ENCODE results near the gene TIMM17B. TPM values are rescaled to one million over a fixed set of nuclear protein-coding genes. Genes with fewer than 3 reads are reported as not detected.
"Not testable (repeated sequence)": the region's sequence is repeated elsewhere in the genome, so short reads cannot be mapped to it uniquely, and the experiment has no call there.

The TIMM17B gene
- total RNA-seq, 3 donors from 2014 or later (not counting 1 experiment from before 2014, with no cell fraction given) = 40.3 to 45.6 (median 44.5) TPM

DNA sequence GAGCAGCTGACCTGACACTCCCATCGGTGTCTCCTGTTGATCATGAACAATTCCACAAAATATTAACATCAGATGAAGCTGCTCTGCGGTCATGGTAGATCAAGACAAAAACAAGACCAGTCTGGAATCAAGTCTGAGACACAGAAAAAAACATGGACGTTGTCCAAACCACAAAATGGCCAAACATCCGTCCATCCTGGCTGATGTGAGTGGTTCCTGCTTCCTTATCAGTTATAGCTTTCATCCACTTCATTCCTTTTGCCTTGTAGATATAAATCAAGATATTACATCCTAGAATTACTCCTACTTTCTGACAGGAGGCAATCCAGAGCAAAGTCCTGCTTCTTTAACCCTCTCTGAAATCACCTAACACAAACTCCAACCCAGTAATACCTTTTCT, 33.4 kb downstream of the TIMM17B start:
- H3K4me3 ChIP-seq (ENCODE audit: low read length) = no peak overlapping the region
- Mint-ChIP-seq H3K36me3 (no peaks in the 10 kb centered on the region), H3K27ac (no peak overlapping the region), H3K9me3 (no peaks in the 10 kb centered on the region), H3K27me3 (ENCODE audit: low read depth in 2 of 2) (peaks cover 0 to 33% of the 10 kb centered on the region in 2 donors), H3K4me3 (no peak overlapping the region), H3K4me1 (no peaks in the 10 kb centered on the region)
- intact Hi-C loops (cut with micrococcal nuclease) = no loop called here
- H3K27me3 ChIP-seq (ENCODE audit: control insufficient read depth, insufficient read depth, low read length) = no peaks in the 10 kb centered on the region
- no peak for ATAC-seq
- no peaks in the 10 kb centered on the region for H3K4me1 ChIP-seq (ENCODE audit: control insufficient read depth, insufficient read depth, low read length)
- TF ChIP-seq, protein P1, sequence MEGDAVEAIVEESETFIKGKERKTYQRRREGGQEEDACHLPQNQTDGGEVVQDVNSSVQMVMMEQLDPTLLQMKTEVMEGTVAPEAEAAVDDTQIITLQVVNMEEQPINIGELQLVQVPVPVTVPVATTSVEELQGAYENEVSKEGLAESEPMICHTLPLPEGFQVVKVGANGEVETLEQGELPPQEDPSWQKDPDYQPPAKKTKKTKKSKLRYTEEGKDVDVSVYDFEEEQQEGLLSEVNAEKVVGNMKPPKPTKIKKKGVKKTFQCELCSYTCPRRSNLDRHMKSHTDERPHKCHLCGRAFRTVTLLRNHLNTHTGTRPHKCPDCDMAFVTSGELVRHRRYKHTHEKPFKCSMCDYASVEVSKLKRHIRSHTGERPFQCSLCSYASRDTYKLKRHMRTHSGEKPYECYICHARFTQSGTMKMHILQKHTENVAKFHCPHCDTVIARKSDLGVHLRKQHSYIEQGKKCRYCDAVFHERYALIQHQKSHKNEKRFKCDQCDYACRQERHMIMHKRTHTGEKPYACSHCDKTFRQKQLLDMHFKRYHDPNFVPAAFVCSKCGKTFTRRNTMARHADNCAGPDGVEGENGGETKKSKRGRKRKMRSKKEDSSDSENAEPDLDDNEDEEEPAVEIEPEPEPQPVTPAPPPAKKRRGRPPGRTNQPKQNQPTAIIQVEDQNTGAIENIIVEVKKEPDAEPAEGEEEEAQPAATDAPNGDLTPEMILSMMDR (IDR thresholded peaks at IDR 0.05) = no peak
- no peaks in the 10 kb centered on the region for H3K36me3 ChIP-seq (ENCODE audit: control insufficient read depth, insufficient read depth, low read length)
- 45% methylated on average over 4 of the region's 4 CpGs for WGBS (ENCODE audit: insufficient coverage)
- no peaks in the 10 kb centered on the region for H3K9me3 ChIP-seq (ENCODE audit: control insufficient read depth, insufficient read depth, low read length)
- H3K27ac ChIP-seq (ENCODE audit: low read length) = no peak overlapping the region
- no peak for DNase-seq

DNA sequence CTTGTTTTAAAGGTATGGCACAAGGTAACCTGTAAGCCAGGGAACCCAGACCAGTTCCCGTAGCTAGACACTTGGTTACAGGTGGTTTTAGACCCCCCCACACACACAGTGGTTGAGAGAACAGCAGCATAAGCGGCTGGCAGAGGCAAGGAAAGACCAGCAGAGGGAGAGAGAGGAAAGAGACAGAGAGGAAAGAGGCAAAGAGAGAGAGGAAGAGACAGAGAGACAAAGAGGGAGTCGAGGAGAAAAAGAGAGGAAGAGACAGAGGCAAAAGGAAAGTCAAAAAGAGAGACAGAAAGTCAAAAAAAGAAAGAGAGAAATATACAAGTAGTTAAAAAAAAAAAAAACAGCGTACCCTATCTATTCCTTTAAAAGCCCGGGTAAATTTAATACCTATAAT, 42.7 kb downstream of the TIMM17B start:
- TF ChIP-seq, protein P1 (IDR thresholded peaks at IDR 0.05) = no peak
- Histone ChIP-seq H3K27me3 (ENCODE audit: control insufficient read depth, insufficient read depth, low read length) (no peaks in the 10 kb centered on the region), H3K9me3 (ENCODE audit: control insufficient read depth, insufficient read depth, low read length) (no peaks in the 10 kb centered on the region), H3K4me3 (ENCODE audit: low read length) (no peak overlapping the region), H3K4me1 (ENCODE audit: control insufficient read depth, insufficient read depth, low read length) (no peaks in the 10 kb centered on the region), H3K36me3 (ENCODE audit: control insufficient read depth, insufficient read depth, low read length) (no peaks in the 10 kb centered on the region), H3K27ac (ENCODE audit: low read length) (no peak overlapping the region)
- no peak for ATAC-seq
- Mint-ChIP-seq H3K9me3 (no peaks in the 10 kb centered on the region), H3K27ac (no peak overlapping the region), H3K27me3 (ENCODE audit: low read depth in 2 of 2) (peaks cover 10 to 27% of the 10 kb centered on the region in 2 donors), H3K36me3 (no peaks in the 10 kb centered on the region), H3K4me1 (no peaks in the 10 kb centered on the region), H3K4me3 (no peak overlapping the region)
- peak in 1 of 2 donors; percentile 25 for DNase-seq
- whole genome bisulfite sequencing (ENCODE audit: insufficient coverage) = 10% methylated on average over 1 of the region's 5 CpGs
- intact Hi-C loops (cut with micrococcal nuclease) = no loop called here

DNA sequence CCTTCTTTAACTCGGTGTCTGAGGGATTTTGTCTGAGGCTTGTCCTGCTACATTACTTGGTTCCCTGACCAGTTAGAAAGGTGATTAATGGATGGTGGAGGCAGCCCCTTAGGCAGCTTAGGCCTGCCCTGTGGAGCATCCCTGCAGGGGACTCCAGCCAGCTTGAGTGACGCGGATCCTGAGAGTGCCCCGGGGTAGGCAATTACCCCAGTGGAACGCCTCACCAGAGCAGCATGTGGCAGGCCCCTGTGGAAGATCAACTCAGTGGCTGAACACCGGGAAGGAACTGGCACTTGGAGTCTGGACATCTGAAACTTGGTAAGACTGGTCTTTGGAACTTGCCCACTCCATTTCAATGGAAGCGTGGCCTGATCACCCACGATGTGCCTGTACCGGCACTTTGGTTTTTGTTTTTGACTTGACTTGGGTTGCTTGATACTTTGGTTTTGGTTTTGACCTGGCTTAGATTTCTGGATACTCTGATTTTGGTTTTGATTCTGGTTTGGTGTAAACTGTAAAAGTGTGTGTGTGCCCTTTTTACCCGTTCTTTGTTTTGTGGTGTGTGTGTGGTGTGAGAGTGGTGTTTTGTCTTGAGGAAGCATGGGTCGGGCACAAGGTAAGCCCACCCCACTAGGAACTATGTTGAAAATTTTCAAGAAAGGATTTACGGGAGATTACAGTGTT, 43.3 kb downstream of the TIMM17B start:
- H3K4me1 Mint-ChIP-seq; ATAC-seq; H3K27ac Mint-ChIP-seq; H3K36me3 ChIP-seq (ENCODE audit: control insufficient read depth, insufficient read depth, low read length); H3K4me3 Mint-ChIP-seq; DNase-seq; H3K27me3 ChIP-seq (ENCODE audit: control insufficient read depth, insufficient read depth, low read length); H3K9me3 ChIP-seq (ENCODE audit: control insufficient read depth, insufficient read depth, low read length); H3K27ac ChIP-seq (ENCODE audit: low read length); H3K4me1 ChIP-seq (ENCODE audit: control insufficient read depth, insufficient read depth, low read length); H3K36me3 Mint-ChIP-seq; intact Hi-C loops (cut with micrococcal nuclease); H3K4me3 ChIP-seq (ENCODE audit: low read length); H3K9me3 Mint-ChIP-seq: not testable (repeated sequence)
- WGBS (ENCODE audit: insufficient coverage) = 91% methylated on average over 11 of the region's 12 CpGs
- peaks cover 10 to 32% of the 10 kb centered on the region in 2 donors for H3K27me3 Mint-ChIP-seq (ENCODE audit: low read depth in 2 of 2)

DNA sequence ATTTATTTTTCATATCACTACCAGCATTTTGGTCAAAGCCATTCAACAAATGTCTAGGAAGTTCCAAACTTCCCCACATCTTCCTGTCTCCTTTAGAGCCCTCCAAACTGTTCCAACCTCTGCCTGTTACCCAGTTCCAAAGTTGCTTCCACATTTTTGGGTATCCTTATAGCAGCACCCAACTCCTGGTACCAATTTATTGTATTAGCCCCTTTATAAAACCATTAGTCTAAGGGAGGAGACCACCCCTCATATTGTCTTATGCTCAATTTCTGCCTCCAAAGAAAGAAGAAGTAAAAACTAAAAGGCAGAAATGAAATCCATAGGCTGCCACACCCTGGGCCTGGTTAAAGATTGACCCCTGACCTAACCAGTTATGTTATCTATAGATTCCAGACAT, 44.1 kb downstream of the TIMM17B start:
- ATAC-seq; H3K4me3 Mint-ChIP-seq; H3K36me3 Mint-ChIP-seq; H3K27ac Mint-ChIP-seq; H3K27me3 ChIP-seq (ENCODE audit: control insufficient read depth, insufficient read depth, low read length); H3K4me3 ChIP-seq (ENCODE audit: low read length); H3K9me3 ChIP-seq (ENCODE audit: control insufficient read depth, insufficient read depth, low read length); DNase-seq; H3K36me3 ChIP-seq (ENCODE audit: control insufficient read depth, insufficient read depth, low read length); H3K4me1 Mint-ChIP-seq; H3K9me3 Mint-ChIP-seq; intact Hi-C loops (cut with micrococcal nuclease); H3K4me1 ChIP-seq (ENCODE audit: control insufficient read depth, insufficient read depth, low read length); H3K27ac ChIP-seq (ENCODE audit: low read length): not testable (repeated sequence)
- H3K27me3 Mint-ChIP-seq (ENCODE audit: low read depth in 2 of 2) = peaks cover 10 to 32% of the 10 kb centered on the region in 2 donors

Measured in natural killer cell (primary cell).